Measurements from ENCODE around the gene CEL.
A peak's percentile ranks its signal among the peaks of the same experiment; 100 is the strongest.
"Not testable (repeated sequence)": the region's sequence is repeated elsewhere in the genome, so short reads cannot be mapped to it uniquely, and the experiment has no call there.

CEL gene

GRCh38 chr9:133061764-133062145, at the start of gene CEL:
Gene CEL (plus strand): TSS chr9:133061981. CDS start chr9:133062003, 22 bp downstream.
- not testable (repeated sequence) for DNase-seq

- DNase-seq = no peak
Observed at GRCh38 chr9:133014696-133015095, 47.1 kb upstream of the CEL start.

GRCh38 chr9:133023117-133023890, 38.5 kb upstream of the CEL start:
- peak; percentile 20 for DNase-seq

GRCh38 chr9:133026426-133026825, 35.4 kb upstream of the CEL start:
- DNase-seq = no peak

- DNase-seq = no peak
Observed at GRCh38 chr9:133027134-133027533, 34.6 kb upstream of the CEL start.

GRCh38 chr9:133028221-133028620, 33.6 kb upstream of the CEL start:
- DNase-seq = no peak

- no peak for DNase-seq
Observed at GRCh38 chr9:133029994-133030316, 31.8 kb upstream of the CEL start.

- peak; percentile 85 for DNase-seq
Observed at GRCh38 chr9:133030317-133031129, 31.3 kb upstream of the CEL start, which contains the start of gene GTF3C5. Gene GTF3C5 (plus strand): TSS chr9:133030997. CDS start chr9:133031012, 15 bp downstream.

- DNase-seq = no peak
Observed at GRCh38 chr9:133031130-133031422, 30.7 kb upstream of the CEL start.

- no peak for DNase-seq
Observed at GRCh38 chr9:133031496-133031911, 30.3 kb upstream of the CEL start.

GRCh38 chr9:133032171-133032570, 29.6 kb upstream of the CEL start:
- no peak for DNase-seq

GRCh38 chr9:133035669-133036068, 26.1 kb upstream of the CEL start:
- no peak for DNase-seq

- no peak for DNase-seq
Observed at GRCh38 chr9:133037775-133038515, 23.8 kb upstream of the CEL start.

GRCh38 chr9:133040892-133041479, 20.8 kb upstream of the CEL start:
- not testable (repeated sequence) for DNase-seq

GRCh38 chr9:133041958-133042357, 19.8 kb upstream of the CEL start:
- no peak for DNase-seq

GRCh38 chr9:133042676-133043075, 19.1 kb upstream of the CEL start:
- no peak for DNase-seq

- DNase-seq = no peak
Observed at GRCh38 chr9:133043449-133044035, 18.2 kb upstream of the CEL start.

- no peak for DNase-seq
Observed at GRCh38 chr9:133044125-133044524, 17.7 kb upstream of the CEL start.

GRCh38 chr9:133044661-133045060, 17.1 kb upstream of the CEL start:
- no peak for DNase-seq

- DNase-seq = no peak
Observed at GRCh38 chr9:133045132-133045531, 16.6 kb upstream of the CEL start.

GRCh38 chr9:133046196-133046899, 15.4 kb upstream of the CEL start:
- DNase-seq = no peak

- no peak for DNase-seq
Observed at GRCh38 chr9:133046900-133047295, 14.9 kb upstream of the CEL start.

All from activated CD4-positive, alpha-beta T cell treated with anti-CD3 and anti-CD28 coated beads for 1 hour (primary cell).